Stimulated activated CD4-positive, alpha-beta T cell treated with anti-CD3 and anti-CD28 coated beads, Interleukin-12 subunit alpha, Interleukin-12 subunit beta, amount 100 ng/mL, for 4 hours (primary cell): ENCODE data around the gene KIAA1217.
"Not testable (repeated sequence)": the region's sequence is repeated elsewhere in the genome, so short reads cannot be mapped to it uniquely, and the experiment has no call there.

ENCODE experiments used
- DNase-seq: peaks from one replicate; pipeline ENCODE4 v3.0.0-alpha.2; 2020

The KIAA1217 gene

DNA sequence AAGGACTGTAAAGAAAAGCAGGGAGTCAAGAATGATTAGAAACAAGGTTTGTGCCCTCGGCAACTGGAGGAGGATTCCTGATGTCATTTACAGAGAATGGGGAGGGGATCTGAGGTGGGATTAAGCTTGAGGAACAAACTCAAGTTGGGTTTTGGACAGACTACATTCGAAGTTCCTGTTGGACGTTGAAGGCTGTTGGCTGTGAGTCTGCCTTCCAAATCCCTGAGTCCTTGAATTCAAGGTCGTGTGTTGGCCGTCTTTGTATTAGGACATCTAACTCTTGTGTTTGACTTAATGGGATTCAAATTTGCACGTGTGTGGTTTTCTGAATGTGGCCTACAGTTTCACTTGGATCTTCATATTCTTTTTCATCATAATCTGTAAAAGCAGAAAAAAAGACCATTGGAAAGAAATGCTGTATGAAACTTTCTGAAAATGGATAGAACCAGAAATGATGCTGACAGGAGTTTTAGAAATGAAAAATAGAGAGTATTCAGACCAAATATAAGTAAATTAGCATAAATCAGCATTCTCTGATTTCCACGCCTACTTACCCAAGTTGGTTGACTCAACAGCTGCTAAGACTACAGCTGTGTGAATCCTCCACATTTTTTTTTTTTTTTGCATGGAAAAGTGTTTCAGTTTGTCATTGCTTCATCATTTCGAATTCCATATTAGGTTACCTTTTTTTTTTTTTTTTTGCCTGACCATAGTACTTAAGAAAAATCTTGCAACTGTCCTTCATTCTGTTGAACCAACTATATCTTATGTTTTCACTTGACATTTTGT is 94.8 kb downstream of the KIAA1217 start:
- no peak for DNase-seq

DNA sequence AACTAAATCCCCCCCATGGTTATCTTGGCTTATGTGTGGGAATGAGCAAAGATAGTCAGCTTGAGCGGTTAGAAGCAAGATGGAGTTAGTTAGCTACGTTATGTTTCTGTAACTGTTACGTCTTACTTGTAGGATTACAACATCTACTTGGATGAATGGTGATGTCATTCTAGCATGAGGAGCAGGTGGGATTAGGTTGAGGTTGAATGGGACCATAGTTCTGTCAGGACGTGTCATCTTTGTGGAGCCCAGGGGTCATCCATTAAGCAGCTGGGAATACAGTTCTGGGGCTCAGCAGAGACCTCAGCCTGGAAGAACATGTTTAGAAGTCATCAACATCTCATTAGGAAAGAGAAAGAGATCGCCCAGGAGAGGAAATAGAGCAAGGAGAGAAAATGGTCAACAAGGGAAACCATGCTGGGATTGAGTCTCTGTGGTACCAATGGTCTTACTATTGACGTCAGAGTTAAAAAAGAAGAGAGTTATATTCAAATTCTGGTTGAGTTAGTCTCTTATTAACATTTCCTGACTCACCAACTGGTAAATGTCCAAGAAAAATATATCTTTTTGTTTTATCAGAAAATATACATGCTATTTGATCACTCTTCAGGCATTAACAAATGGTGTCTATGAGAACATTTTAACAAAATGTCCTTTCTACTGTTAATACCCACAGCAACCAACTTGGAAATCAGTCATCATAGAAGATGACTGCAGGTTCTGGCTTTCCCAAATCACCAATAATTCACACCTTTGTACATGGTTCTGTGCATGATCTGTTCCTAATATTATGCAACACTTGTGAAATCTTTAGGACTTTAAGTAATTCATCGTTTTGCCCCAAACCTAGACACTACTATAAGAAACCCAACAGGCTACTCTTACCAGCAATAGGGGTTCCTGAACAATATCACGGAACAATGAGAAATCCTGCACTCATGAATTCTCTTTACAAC is 96.9 kb downstream of the KIAA1217 start:
- DNase-seq, result no peak

DNA sequence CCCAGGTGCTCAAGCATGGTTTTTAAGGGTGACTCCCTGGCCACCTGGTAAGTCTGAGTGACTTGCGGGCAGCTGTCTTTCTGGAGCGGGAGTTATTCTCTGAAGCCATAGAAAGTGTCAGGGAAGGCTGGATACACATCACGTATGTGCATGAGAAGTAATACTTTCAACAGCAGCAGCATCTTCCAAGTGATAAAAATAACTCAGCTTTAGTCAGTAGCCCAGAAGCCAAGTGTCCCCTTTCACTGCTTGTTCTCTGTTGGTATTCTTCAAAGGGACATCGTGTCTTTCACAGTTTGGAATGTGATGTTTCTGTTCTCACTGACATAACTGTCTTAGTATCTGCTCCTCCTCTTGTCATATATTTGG is 97.6 kb downstream of the KIAA1217 start:
- DNase-seq, result no peak

DNA sequence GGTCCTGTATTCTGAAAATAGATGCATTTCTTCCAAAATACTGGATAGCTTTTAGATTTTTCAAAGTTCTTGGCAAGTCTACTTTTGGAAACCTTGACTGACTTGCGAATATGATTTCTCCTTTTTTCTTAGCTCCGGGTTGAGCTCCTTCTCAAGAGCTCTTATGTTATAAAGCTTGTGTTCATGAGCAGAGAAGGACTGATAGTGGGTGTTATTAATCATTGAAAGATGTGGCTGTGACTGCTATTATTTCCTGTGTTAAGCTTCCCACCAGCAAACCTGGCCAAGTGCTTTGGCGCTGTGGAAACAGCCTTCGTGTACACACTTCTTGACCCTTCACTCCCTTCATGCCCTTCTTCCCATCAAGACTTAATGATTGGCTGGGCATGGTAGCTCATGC is 98.2 kb downstream of the KIAA1217 start:
- DNase-seq, result no peak

DNA sequence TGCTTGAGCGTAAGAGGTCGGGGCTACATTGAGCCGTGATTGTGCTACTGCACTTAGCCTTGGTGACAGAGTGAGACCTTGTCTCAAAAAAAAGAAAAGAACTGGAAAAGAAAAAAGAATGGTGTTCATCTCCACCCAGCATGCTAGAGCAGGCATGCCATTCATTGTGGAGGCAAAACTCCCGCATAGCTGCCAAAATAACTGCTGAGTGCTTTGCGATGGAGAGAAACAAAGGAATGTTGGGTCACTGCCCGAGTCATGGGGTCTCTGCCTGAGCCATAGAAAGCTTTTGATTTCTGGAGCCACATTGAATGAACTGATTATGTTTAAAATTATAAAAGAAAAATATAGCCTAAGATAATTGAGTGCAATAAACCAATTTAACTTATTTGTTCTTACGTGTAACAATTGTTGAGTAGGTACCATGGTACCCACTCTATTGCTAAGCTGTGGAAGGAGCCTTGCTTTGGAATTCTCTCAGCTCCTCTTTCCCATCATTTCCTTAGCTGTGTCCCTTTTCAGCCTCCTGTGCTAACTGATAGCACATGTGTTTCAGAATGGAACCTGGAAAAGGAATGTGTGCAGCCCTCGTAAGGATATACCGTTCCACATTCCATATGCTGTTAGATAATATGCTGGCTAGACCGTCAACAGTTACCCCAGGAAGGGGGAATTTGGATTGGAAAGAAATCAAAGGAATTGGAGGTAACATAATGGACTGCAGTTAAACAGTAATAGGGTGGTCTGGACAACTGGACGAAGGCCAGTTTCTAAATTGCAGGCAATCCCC is 99.0 kb downstream of the KIAA1217 start:
- DNase-seq, result no peak

DNA sequence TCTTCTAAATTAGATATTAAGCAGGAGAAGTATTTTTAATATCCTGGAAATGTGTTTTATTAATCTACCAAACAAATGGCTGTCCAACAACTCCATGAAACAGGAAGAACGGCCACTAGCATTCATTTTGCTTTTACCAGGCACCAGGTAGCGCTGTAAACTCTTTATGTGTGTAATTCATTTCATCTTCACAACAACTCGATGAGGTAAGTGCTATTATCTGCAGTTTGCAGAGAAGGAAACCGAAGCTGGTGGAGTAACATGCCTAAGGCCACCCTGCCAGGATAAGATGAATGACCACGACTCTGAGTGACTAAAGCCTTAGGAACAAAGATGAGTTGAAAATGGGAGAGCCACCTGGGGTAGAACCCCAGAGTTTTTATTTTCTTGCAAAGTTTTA is 101.2 kb downstream of the KIAA1217 start:
- no peak for DNase-seq

DNA sequence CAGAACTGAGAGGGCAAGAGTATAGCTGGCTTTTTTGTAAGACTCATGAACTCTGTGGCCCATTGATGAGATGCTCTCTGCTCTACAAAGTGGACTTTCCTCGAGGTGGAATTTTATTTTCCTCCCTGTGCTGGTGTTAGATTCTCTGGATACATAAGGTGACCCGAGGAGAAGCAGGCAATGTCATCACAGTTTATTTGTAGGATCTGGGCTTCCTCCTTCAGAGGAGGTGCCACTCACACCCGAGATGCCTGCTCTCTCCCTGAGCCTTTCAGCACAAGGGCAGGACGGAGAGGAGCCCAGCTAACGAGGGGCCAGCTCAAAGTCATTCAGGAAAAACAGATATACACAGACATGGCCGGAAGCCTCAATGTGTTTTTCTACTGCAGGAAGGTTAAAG is 103.0 kb downstream of the KIAA1217 start:
- DNase-seq, result no peak

DNA sequence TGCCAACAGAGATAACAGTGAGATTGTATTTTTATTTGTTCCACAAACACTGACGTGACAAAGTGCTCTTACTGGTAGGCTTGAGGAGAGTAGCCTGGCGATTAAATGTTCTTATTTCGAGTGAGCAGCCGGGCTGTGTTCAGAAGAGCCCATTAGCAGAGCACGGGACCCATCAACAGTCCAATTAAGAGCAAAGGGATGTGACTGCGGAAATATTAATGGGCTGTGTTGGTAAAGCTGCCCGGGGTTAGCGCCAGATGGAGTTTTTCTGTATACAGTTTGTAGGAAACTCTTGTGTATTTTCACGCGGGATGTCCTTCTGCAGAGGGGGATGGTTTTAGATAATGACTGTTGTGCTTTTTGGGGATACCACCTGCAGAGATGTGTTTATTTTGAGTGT is 104.3 kb downstream of the KIAA1217 start:
- no peak for DNase-seq

DNA sequence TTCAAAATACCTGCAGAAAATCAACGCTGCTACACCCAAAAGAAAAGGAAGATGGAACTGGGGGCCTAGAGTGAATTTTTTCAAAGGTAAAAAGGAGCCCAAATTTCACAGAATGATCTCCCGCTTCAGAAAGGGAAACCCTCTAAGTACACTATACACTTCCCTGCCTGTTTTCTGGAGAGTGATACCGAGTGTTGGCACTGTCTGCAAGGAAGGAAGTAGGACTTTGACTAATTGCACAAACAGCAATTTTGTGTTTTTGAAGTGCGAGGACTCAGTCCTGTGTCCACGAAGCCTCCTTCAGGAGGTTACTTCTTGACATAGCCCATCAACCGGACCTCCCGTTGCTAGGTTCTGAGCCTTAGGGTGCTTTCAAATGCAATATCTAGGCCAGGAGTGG is 106.3 kb downstream of the KIAA1217 start:
- no peak for DNase-seq

DNA sequence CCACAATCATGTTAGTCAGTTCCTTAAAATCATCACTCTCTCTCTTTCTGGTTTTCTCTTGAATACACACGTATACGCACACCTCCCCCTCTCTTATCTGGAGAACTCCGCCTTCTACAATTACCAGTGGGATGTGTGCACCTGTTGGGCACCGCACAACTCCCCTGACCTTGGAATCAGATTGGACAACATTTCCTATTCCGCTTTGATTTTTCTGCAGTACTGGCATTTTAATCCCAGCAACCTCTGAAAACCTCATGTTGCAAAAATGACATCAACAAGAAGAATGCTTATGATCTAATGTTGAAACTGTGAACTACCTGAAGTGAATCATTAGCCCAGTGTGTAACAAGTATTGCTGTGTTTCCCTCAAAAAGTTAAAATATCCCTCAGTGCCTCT is 109.6 kb downstream of the KIAA1217 start:
- DNase-seq, result no peak

DNA sequence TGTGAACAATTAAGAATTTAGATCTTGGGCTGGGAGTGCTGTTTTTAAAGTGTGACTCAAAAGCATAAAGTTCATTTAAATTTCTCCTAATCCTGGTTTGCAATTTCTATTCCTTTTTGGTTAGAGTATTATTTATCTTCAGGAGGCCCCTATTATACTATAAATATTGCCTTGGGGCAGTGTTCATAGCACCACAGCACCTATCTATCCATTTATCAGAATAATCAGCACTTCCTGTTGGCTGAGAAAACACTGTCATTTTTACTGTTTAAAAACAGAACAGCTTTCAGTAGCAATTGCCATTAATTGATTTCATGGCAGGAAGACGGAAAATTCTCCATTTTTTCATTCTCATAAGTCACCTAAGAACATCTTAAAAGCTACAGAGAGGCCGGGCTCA is 111.4 kb downstream of the KIAA1217 start:
- DNase-seq, result no peak

DNA sequence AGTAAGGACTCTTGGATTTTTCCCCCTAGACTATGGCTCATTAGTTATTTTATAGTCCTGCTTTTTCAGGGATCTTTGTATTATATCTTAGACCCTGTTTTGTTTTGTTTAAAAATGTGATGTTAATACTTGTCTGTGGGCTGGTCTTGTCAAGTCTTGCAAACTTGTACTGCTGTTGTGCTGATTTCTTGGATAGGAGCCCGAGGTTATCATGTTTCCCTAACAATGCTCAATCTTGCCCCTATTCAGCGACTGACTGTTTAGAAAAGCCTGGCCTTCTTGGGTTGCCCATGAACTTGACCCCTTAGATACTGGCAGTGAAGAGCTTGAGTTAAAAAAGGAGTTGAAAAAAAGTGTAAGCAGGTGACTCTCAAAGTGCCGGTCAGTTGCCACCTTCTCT is 115.7 kb downstream of the KIAA1217 start:
- no peak for DNase-seq

DNA sequence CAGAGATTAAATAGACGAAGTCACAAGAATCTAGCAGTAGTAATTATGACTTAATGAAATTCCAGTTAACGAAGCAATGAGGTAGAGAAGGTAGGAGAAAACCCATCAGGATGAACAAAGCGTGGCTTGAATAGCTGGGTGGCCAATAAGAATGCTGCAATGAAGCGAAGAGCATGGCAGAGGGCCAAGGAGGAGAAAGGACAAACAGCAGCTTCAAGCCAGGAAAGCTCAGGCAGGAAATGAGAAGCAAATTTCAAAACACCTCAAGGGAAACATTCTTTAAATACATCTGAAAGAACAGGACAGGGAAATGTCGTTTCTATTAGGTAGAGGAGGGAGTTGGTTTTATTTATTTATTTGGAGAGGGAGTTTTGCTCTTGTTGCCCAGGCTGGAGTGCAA is 122.5 kb downstream of the KIAA1217 start:
- DNase-seq, result no peak

DNA sequence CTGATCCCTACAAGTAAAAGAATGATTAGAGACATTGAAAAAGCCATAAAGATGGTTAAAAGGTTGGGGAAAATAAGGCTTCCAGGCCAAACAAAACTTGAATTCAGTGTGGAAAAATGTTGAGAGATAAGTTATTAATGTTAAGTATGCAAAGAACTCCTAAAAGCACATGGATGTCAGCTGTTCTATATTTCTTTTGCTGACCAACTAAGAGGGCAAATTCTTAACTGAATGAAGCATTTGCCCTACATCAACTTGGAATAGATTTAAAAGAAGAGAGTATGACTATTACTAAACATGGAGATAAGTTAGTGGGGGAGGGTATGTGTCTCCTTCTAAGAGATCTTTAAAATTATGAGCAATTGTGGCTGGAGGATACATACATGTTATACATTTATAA is 124.8 kb downstream of the KIAA1217 start:
- DNase-seq, result no peak

DNA sequence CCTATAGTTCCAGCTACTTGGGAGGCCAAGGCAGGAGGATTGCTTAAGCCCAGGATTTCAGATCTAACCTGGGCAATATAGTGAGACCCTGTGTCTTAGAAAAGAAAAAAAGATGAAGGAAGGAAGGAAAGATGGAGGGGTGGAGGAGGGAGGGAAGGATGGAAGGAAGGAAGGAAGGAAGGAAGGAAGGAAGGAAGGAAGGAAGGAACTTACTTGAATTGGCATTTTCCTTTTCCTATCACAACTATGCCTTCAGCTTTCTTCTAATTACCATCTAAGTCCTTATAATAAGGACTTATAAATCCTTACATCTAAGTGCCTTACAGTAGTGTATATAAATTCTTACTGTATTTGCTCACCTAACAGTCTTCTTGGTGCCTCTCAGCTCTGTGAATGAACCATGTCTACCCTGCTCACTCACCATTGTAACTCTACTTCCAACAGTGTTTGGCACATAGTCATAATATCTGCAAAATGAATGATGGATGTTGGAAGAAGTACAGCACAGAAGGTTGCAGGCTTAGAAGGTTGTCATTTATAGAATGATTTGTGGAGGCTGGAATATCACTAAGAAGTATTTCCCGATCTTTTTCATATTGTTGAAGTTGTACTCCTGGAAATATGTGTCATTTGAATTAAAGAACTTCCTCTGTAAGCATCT is 125.5 kb downstream of the KIAA1217 start:
- no peak for DNase-seq

DNA sequence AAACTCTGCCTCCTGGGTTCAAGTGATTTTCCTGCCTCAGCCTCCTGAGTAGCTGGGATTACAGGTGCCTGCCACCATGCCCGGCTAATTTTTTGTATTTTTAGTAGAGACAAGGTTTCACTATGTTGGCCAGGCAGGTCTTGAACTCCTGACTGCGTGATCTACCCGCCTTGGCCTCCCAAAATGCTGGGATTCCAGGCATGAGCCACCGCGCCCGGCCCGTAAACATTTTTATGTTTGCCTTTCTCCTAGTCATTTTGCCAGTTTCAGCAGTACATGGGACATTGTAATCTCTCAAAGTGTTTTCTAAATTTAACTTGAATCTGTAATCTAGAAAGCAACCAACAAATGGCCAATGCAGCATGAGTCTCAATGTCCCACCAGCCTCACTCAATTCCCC is 128.8 kb downstream of the KIAA1217 start:
- not testable (repeated sequence) for DNase-seq

DNA sequence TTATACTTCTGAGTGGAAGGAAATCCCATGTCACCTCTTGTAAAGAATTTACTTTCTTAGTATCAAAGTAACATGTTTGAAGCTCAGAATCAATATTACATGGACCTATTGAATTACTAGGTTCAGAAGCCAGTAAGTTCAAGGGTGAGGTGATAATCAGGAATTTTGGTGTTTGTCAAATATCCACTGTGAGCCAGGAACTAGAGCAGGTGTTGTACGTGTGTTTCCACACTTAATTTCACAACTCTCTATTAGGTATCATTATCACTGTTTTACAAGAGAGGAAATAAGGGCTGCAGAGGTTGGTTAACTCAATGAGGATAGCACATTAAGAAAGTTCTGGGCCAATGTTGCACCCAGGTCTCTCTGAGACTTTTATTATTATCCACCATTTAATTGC is 130.4 kb downstream of the KIAA1217 start:
- DNase-seq, result no peak

DNA sequence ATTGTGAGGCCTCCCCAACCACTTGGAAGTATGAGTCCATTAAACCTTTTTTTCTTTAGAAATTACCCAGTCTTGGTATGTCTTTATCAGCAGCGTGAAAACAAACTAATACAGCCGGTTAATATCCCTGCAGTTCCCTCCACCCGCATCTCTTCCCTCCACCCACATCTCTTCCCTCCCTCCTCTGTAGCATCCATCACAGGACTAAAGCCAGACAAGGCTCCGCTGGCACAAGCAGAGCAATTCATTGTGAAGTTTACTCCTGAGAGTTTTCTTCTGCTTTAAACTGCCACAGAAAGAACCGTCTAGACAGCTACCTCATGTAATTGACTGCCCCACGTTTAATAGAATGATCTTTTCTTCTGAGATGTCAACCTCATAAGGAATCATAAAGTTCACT is 131.5 kb downstream of the KIAA1217 start:
- DNase-seq, result no peak

DNA sequence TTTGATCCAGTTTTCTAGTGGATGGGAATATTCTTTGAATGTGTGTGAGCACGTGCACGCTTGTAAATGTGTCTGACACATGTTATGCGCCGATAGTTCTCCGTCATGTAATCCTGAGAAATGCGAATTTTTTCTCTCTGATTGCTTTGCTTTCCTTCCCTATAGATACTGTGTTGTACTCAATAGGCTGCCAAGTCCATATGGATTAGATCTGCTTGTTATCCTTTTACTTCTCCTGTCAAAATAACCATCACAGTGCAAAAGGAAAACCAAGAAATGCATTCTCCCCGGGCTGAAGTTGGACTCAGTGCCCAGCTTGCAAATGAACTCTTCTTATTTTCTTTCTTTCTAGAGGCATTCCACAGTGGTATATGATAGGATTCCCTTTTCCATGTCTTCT is 131.9 kb downstream of the KIAA1217 start:
- DNase-seq, result no peak

DNA sequence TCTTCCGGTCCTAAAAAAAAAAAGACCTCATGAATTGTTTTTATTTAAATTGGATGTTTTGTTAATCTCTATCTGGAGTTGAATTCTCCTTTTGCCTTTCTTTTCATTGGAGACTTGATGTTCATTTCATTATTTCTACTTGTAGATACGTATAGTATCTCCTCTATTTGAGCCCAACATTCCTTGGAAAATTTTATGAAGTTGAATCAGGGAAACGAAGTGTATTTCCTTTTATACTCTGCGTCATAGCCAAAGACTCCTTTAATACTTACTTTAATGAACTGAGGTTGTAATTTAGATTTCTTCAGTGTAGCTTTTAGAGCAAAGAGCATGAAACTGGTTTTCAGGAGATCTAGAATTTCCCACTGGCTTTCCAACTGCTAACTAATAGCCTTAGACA is 132.4 kb downstream of the KIAA1217 start:
- DNase-seq, result no peak

DNA sequence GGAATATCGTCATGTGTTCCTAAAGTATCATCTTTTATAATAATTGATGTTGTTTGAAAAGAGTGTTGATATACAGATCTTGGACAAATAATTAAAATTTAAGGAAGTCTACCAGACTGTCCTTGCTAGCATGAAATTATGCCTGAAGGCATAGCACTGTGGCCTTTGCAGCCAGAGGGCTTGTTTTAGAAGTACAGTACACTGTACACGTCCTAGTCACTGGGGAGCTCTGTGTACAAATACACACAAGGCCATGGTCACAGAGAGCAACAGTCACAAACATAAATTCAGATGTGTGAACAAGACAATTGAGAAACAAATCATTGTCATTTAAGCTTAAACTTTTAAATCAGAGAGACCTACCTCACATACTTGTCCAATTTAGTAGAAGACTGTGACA is 133.0 kb downstream of the KIAA1217 start:
- no peak for DNase-seq

DNA sequence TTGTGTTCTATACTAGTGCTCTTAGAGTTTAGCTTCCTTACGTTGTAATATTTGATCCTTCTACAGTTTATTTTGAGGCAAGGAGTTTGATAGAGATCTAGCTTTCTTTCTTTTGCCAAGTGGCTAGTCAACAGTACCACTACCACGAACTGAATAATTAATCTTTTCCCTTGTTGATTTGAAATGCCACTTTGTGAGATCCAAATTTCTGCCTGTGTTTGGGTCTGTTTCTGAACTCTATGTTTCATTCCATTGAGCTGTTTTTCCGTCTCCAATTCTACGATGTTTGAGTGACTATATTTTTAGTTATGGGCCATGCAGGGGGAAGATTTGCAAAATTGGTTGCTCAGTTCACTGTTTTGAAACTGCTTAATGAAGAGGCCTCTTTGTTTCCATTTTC is 134.7 kb downstream of the KIAA1217 start:
- no peak for DNase-seq

DNA sequence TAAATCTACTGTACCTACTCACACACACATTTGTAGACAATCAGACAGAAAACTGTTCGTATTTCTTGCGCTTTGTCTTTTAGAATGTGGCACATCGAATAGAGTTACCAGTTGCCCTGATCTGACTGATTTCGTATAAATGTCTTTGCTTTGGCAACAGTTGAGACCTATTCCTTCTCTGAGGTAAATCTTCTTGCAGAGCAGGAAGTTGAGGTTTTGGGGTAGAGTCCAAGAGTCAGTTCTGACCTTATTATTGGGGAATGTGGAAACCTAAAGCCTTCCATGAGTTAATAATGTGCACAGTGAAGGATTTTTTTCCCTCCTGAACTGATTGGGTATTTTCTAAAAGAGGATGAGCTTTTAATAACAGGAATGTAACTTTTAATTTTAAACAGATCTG is 135.3 kb downstream of the KIAA1217 start:
- no peak for DNase-seq
